Measurements from ENCODE around the gene ELK4.

DNA sequence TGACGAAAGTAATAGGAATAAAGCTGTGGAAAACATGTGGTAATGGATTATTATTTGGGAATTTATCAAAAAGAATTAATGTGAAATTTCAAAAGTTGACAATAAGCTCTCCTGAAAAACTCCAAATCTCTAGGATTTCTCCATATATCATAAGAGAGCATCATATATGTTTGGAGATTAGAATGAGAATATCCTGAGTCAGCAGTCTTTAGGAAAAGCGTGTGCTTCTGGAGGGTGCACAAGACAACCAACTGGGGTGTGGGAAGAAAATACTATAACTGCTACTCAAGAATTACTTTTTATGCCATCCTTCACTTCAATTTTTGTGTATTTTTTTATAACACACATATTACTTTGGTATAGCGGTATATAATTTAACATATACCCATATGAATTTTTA lies 19.7 kb downstream of the ELK4 start:
- TF ChIP-seq, protein P1, sequence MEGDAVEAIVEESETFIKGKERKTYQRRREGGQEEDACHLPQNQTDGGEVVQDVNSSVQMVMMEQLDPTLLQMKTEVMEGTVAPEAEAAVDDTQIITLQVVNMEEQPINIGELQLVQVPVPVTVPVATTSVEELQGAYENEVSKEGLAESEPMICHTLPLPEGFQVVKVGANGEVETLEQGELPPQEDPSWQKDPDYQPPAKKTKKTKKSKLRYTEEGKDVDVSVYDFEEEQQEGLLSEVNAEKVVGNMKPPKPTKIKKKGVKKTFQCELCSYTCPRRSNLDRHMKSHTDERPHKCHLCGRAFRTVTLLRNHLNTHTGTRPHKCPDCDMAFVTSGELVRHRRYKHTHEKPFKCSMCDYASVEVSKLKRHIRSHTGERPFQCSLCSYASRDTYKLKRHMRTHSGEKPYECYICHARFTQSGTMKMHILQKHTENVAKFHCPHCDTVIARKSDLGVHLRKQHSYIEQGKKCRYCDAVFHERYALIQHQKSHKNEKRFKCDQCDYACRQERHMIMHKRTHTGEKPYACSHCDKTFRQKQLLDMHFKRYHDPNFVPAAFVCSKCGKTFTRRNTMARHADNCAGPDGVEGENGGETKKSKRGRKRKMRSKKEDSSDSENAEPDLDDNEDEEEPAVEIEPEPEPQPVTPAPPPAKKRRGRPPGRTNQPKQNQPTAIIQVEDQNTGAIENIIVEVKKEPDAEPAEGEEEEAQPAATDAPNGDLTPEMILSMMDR (IDR thresholded peaks at IDR 0.05), result no peak
- no peak for TF ChIP-seq EZH2 (IDR thresholded peaks at IDR 0.05)
